HPDE6-E6E7 (cell line): ENCODE results near the gene ROCK1.
"Not testable (repeated sequence)": the region's sequence is repeated elsewhere in the genome, so short reads cannot be mapped to it uniquely, and the experiment has no call there.

Source experiments
- DNase-seq: peaks from one replicate; pipeline ENCODE4 v3.0.0; 2011; ENCODE audit warnings: missing footprints; ENCODE audit errors: extremely low spot score

ROCK1 gene

GRCh38 chr18:21111346-21112139 is at the start of gene ROCK1:
Gene ROCK1 (minus strand): TSS chr18:21111813. CDS start chr18:21110910, 903 bp downstream.
- peak; percentile 89 for DNase-seq

DNA sequence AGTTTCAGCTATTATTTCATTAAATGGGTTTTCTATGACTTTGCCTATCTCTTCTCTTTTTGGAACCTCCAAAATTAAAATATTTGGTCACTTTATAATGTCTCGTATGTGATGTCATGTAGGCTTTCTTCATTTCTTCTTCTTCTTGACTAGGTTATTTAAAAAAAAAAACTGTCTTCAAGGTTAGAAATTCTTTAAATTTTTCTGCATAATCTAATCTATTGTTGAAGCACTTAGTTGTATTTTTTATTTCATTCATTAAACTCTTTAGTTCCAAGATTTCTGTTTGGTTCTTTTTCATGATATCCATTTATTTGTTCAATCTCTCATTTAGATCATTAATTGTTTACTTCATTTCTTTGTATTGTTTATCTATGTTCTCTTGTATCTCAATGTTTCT is 43.8 kb upstream of the ROCK1 start:
- no peak for DNase-seq

- DNase-seq = no peak
Observed at GRCh38 chr18:21146016-21146415, 34.4 kb upstream of the ROCK1 start.

- no peak for DNase-seq
Observed at GRCh38 chr18:21145371-21145770, 33.8 kb upstream of the ROCK1 start.

DNA sequence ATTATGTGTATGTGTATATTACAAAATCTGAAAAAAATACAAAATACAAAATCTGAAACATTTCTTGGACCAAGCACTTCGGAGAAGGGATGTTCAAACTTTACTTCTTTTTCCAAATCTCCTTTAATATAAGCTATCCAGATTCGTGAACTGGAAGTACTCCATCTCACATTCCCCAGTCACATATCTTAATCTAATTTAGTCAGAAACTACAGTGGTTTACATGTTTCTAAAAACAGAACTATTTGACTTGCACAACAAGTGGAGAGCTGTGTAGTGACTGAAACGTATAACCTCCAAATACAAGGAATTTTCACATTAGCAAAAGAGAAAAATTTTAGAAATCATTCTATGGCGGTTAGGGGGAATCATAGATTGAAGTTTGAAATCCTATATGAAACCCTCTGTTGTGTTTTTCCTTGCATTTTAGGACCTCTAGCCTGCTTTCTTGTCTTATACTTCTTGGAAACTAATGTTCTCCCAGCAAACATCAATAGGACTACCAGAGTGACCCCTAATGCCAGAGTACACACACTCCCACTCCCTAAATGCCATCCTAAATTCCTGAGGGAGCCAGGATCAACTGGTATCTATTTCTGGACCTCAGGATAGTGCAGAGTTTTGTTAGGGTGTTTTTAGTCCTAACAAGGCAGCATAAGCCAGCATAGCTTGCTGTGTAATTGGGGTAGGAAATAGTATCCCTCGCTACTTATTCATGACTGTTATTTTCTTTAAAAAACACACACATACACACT is 30.2 kb upstream of the ROCK1 start:
- DNase-seq = no peak

- not testable (repeated sequence) for DNase-seq
Observed at GRCh38 chr18:21137719-21138488, 26.3 kb upstream of the ROCK1 start.

DNA sequence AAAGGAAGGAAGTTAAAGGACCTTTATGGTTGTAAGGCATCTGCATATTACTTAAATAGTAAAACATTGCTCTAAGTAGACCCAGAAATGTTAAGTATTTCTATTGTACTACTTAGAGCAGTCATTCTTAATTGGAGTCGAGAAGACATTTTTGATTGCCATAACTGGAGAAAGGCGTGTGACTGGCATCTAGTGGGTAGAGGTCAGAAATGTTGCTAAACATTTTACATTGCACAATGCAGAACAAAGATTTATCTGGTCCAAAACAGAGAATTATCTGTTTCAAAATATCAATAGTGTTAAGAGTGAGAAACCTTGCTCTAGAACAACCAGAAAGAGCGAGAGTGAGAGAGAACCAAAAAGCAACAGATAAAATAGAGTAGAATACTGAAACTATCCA is 23.3 kb upstream of the ROCK1 start:
- DNase-seq = no peak

GRCh38 chr18:21132398-21132918 is 20.8 kb upstream of the ROCK1 start:
- DNase-seq = no peak

- DNase-seq = no peak
Observed at GRCh38 chr18:21131698-21132227, 20.1 kb upstream of the ROCK1 start.

DNA sequence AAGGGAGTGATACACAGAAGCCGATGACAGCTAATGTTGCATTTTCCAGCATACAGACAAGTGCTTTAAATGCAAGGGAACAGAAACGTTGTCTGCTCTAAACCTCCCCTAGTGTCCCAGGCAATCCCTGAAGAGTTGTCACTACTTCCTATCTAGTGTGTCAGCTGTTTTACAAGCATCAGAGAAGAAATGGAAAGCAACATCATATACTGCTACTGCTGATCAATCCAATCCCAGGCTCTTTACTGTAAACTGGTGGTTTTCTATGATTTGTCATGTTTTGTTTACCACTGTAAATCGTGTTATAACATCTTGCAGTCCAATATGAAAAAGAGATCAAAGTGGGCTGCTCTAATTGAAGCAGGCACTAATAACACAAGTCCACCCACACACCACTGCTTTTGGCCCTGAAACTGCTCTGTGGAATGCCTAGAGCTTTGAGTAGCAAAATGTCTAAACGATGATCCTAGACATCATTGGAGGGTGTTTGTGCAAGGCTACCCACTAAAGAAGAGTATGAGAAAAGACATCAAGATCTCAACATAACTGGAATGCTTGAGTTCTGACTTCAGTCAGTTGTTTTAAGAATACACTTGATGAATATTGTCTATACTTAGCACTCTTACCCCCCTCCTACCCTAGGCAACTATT is 18.1 kb upstream of the ROCK1 start:
- no peak for DNase-seq

GRCh38 chr18:21123290-21123926 is 11.8 kb upstream of the ROCK1 start:
- no peak for DNase-seq

GRCh38 chr18:21118806-21119205 is 7.2 kb upstream of the ROCK1 start:
- no peak for DNase-seq

GRCh38 chr18:21117409-21118131 is 6.0 kb upstream of the ROCK1 start:
- DNase-seq = no peak

- DNase-seq = no peak
Observed at GRCh38 chr18:21115519-21116411, 4.2 kb upstream of the ROCK1 start.

DNA sequence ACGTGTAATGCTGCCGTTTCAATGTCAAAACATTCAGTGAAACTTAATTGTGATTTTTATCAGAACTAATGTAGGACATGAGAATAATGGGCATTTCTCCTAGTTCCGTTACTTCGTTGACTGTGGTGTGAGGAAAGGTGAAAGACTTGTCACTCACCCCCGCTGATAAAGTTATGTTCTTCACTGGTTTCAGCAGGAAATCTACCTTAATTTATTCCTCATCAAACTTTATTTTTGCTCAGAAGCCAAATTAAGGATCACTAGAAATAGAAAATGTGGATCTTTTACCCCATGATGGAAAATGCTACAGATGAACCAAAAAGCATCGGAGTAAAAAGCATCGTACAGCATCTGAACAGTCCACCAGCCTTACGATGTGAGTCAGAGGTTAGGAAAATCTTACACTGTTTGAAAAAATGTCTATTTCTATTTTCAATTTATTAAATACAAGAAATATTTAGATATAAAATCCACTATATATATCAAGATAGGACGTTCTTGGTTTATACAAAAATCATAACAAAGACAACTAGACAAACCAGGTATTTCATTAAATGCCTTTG is 1.0 kb upstream of the ROCK1 start:
- DNase-seq = no peak

DNA sequence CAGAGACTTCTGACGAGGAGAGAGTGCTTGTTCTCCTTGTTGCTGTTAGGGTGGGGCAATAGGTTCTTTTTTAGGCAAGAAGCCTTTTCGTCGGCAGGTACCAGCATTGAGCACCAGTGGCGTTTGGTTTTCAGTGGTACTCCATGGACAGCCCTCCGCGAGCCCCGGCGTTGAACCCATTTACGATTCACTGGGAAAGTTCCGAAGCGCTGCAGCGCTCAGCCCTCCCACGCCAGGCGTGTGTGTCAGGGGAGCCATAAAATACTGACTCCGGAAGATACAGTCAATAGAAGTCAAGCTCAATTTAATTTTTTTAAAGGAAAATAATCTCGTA is 494 bp upstream of the ROCK1 start:
- DNase-seq = no peak

GRCh38 chr18:21110713-21111345 is 784 bp downstream of the ROCK1 start:
- peak; percentile 4 for DNase-seq

GRCh38 chr18:21109936-21110712 is 1.5 kb downstream of the ROCK1 start:
- DNase-seq = no peak
